GM18507 (cell line): Measurements from ENCODE around the gene ZSCAN10.
"Not testable (repeated sequence)": the region's sequence is repeated elsewhere in the genome, so short reads cannot be mapped to it uniquely, and the experiment has no call there.

Experiments
- DNase-seq: peaks from one replicate; pipeline ENCODE4 v3.0.0; 2011; ENCODE audit warnings: low read depth; ENCODE audit not compliant: insufficient read length; ENCODE audit errors: extremely low spot score
- FAIRE-seq: peaks from 2 replicates; lab custom pipeline; 2011; peaks lifted over from hg19 to GRCh38; lab: Jason Lieb, UNC

The ZSCAN10 gene

GRCh38 chr16:3088925-3089716 lies 10.0 kb downstream of the ZSCAN10 start:
- FAIRE-seq (no peak), DNase-seq (no peak)

- DNase-seq, result no peak
- FAIRE-seq, result no peak
Observed at GRCh38 chr16:3088450-3088849, 10.6 kb downstream of the ZSCAN10 start.

DNA sequence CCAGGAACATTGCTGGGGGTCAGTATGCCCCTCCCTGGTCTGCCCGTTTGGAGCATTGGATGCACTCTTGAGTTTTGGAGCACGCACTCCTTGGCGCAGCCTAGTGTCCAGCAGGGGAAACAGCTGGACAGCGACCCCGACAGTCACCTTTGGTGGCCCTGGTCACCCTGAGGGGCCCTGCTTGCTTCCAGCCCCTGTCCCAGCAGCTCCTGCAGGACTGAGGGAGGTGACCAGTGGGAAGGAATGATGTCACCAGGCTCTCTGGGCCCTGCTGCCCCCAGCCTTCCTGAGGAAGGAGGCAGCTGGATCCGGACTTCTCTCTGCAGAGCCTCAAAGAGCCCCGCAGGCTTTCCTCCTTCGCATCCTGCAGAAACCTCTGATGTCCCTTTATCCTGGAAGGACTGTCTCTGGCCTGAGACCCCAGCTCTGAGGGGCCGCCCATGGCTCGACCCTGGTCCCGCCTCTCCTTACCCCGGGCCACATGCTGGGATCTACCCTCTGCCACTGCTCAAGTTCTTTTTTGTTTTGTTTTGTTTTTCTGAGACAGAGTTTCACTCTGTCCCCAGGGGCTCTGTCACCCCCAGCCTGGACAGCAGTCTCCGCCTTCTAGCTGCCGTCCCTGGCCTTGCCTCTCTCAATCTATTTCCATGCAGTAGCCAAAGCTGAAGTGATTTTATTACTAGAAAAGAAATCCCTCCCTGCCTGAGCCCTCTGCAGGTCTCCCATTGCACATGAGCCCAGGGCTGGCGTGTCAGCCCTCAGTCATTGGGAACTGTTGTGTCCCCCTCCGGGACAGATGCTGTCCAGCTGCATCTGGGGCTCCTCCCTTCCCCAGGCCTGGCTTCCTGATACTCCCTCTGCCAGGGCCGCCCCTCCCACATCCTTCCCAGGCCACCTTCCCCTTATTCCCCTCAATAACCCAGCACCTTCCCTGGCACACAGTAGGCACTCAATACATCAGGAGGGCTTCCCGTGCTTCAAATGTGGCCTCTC lies 11.6 kb downstream of the ZSCAN10 start:
- DNase-seq (no peak), FAIRE-seq (no peak)

DNA sequence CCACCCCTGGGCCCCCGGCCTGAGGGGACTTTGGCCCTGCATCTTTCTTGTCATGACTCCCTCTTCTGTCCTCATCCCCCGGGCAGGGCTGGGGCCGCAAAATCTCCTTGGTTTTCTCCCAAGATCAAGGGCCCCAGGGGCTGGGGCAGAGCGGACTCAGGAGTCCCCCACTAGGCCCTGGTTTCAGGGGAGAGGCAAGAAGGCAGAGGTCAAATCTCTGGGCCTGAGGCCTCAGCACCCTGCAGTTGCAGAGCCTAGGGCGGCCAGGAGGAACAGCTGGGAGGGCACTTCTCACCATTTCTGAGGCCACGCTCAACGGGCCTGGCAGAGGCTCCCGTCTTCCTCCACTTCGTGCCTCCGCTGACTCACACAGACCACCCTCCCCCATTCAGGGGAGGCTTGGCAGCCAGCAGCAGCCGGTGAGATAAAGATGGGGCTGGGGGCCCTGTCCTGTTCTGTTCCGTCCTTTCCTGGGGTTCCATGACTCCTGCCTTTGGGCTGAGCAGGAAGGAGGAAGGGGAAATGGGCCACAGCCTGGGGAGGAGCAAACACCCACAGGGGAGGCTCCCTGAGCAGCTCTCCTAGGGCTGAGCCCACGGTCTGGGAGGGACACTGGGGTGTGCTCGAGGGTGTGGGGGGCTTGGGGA lies 12.4 kb downstream of the ZSCAN10 start:
- FAIRE-seq, result no peak
- DNase-seq, result no peak

GRCh38 chr16:3085868-3086595 lies 13.1 kb downstream of the ZSCAN10 start:
- DNase-seq, result no peak
- FAIRE-seq, result no peak

- DNase-seq, result no peak
- no peak for FAIRE-seq
Observed at GRCh38 chr16:3084969-3085670, 14.0 kb downstream of the ZSCAN10 start.

DNA sequence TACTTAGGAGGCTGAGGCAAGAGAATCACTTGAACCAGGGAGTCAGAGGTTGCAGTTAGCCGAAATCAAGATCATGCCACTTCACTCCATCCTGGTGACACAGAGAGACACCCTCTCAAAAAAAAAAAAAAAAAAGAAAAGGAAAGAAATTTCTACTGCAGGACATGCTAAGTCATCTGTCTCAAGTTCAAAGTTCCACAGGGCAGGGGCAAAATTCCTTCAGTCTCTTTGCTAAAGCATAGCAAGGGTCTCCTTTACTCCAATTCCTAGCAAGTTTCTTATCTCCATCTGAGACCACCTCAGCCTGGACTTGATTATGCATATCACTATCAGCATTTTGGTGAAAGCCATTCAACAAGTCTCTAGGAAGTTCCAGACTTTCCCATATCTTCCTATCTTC lies 14.6 kb downstream of the ZSCAN10 start:
- FAIRE-seq (no peak), DNase-seq (no peak)

- FAIRE-seq, DNase-seq: not testable (repeated sequence)
Observed at GRCh38 chr16:3083408-3083807, 15.7 kb downstream of the ZSCAN10 start.

DNA sequence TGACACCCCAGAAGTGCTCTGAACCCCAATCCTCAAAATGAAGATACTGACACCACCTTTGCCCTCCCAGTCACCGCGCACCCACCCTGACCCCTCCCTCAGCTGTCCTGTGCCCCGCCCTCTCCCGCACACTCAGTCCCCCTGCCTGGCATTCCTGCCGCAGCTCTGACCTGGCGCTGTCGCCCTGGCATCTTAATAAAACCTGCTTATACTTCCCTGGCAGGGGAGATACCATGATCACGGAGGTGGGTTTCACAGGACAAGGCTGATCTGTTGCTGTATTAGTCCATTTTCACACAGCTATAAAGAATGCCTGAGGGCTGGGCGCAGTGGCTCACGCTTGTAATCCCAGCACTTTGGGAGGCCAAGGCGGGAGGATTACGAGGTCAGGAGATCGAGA lies 17.1 kb downstream of the ZSCAN10 start:
- FAIRE-seq, DNase-seq: not testable (repeated sequence)

GRCh38 chr16:3080024-3080423 lies 19.1 kb downstream of the ZSCAN10 start:
- FAIRE-seq, result no peak
- DNase-seq, result no peak

DNA sequence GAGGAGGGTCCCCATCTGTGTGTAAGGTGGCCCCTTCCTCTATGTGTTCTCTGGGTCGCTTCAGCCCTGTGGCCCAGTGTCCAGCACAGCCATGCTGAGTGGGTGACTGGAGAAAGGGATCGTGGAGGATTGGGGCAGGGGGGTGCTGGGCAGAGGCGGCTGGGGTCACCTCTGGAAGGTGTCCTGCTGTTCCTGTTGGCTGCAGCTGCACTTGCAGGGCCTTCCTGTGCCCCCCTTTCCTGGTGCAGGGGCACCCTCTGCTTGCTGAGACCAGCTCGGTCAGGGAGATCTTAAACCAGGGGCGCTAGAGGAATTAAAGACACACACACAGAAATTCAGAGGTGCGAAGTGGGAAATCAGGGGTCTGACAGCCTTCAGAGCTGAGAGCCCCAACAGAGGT lies 22.5 kb downstream of the ZSCAN10 start:
- FAIRE-seq, result no peak
- no peak for DNase-seq

GRCh38 chr16:3075946-3076345 lies 23.1 kb downstream of the ZSCAN10 start:
- FAIRE-seq, result peak; percentile 45
- DNase-seq, result not testable (repeated sequence)

GRCh38 chr16:3075523-3075915 lies 23.6 kb downstream of the ZSCAN10 start:
- DNase-seq (no peak), FAIRE-seq (no peak)

DNA sequence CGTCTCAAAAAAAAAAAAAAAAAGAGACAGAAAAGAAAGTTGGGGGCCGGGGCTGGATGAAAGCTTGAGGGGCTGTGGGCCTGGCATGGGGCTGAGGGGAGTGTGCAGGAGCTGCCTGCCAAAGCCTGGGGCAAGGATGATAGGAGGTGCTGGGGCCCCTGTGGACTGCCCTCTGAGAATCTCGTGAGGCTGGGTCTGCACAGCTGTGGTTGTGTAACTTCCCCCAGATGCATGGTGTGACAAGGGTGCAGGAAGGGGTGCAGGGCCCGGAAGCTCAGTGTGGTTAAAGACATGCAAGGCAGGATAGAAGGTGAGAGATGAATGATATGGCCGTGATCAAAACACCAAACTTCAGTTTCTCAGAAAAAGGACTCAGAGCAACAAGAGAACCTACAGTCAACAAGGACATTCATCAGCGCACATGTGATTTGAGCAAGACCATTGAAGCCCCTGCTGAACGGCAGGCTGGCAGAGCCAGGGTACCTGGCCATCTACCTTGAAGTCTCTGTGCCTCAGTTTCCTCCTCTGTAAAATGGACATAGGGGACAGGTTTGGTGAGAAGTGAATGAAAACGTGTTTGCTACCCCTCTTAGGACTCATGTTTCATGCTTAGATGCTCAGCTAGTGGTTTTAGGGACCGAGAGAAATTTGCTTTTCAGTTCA lies 24.1 kb downstream of the ZSCAN10 start:
- DNase-seq, result no peak
- peak; percentile 92 for FAIRE-seq

- DNase-seq, result no peak
- FAIRE-seq, result no peak
Observed at GRCh38 chr16:3073448-3073847, 25.6 kb downstream of the ZSCAN10 start.

GRCh38 chr16:3072576-3073263 lies 26.4 kb downstream of the ZSCAN10 start:
- peak; percentile 5 for FAIRE-seq
- DNase-seq, result not testable (repeated sequence)

- FAIRE-seq, DNase-seq: not testable (repeated sequence)
Observed at GRCh38 chr16:3072148-3072547, 26.9 kb downstream of the ZSCAN10 start.

DNA sequence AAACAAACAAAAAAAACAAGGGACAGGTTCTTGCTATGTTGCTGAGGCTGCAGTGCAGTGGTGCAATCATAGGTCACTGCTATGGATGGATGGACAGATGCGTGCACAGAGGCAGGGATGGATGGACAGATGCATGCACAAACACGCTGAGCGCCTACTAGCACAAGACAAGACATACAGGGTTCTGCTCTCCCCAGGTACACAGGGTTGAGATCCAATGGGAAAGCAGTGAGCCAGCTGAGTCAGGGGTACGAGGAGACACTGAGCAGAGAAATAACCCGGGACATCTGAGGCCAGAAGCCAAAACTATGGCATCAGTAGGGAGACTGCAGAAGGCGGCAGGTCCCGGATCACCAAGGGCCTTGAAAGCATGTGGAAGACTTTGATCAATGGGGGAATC lies 27.4 kb downstream of the ZSCAN10 start:
- no peak for FAIRE-seq
- no peak for DNase-seq
